Erythroblast (primary cell): ENCODE measurements around the gene RPS26.

Source experiments
- GATA1 ChIP-seq: IDR thresholded peaks from 2 replicates; pipeline ENCODE4 v1.6.1; 2011; ENCODE audit warnings: low read depth, mild to moderate bottlenecking, control low read depth, low read length, moderate library complexity
- POLR2A ChIP-seq: IDR thresholded peaks from 2 replicates; pipeline ENCODE4 v1.6.1; 2011; ENCODE audit warnings: mild to moderate bottlenecking, low read length

DNA sequence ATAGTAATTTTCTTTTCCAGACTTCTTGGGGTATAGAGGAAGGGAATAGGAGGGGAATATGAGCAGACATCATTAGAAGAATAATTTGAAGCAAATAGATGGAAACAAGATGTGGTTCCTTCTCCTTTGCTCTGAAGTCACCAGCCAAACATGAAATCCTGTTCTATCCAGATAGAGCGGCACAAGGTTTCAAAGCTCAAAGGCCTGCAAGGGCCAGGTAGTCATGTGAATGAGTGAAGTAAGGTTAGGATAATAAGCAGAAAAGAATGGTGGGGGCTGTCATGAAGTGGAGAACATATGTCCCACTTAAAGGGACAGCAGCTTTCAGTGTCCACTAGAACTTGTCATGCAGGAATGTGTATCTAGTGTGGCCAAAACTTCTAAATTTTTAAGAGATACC is 23.4 kb upstream of the RPS26 start:
- TF ChIP-seq POLR2A (no peak), GATA1 (no peak)
